B cell (primary cell): ENCODE measurements around the gene CAV2. TPM values are rescaled to one million over a fixed set of nuclear protein-coding genes. Genes with fewer than 3 reads are reported as not detected.

Experiments
- ATAC-seq: fragments of 200-7000 bp; cut with Tn5 transposase; one replicate; pipeline ENCODE4 v1.10.0; 2021; ENCODE audit warnings: low read depth, mild to moderate bottlenecking, moderate number of reproducible peaks, moderate library complexity
- CTCF ChIA-PET: fragments of 350-600 bp; sonication (Branson Sonifier 250); formaldehyde crosslinking; loops from one replicate; lab custom pipeline; 2021; ENCODE audit warnings: antibody characterized with exemption, inconsistent platforms; lab: Charles Lee
- POLR2A ChIA-PET: fragments of 350-600 bp; sonication (Branson Sonifier 250); formaldehyde crosslinking; loops from one replicate; lab custom pipeline; 2021; ENCODE audit warnings: antibody characterized with exemption; lab: Charles Lee
- DNase-seq: peaks from one replicate; pipeline ENCODE4 v3.0.0; 2013
- H2AFZ ChIP-seq: 2 replicates; pipeline ENCODE4 v1.6.1; 2012; ENCODE audit warnings: mild to moderate bottlenecking, low read depth, low read length; ENCODE audit not compliant: insufficient read depth, poor library complexity, severe bottlenecking
- H3K27ac ChIP-seq, 2 donors: 1 replicate in 1 of 2; 2 replicates in 1 of 2; pipeline ENCODE4 v1.5.1; 2012 to 2013; ENCODE audit warnings: low read length in 2 of 2, mild to moderate bottlenecking in 2 of 2, moderate library complexity in 1 of 2
- H3K27me3 ChIP-seq, 4 experiments: fragments of 200-600 bp in 1 of 4; sonication (generic) in 1 of 4; replicated peaks in 1 of 4; 1 replicate in 2 of 4; 2 replicates in 2 of 4; pipeline versions ENCODE4 v1.6.1 to v1.7.0; 2013 to 2016; ENCODE audit warnings: low read length in 3 of 4, mild to moderate bottlenecking in 2 of 4, mixed read lengths in 1 of 4, moderate library complexity in 1 of 4; ENCODE audit not compliant: insufficient read depth in 4 of 4, control insufficient read depth in 3 of 4; ENCODE audit errors: control extremely low read depth in 1 of 4
- H3K36me3 ChIP-seq, 2 experiments: replicated peaks in 1 of 2; 1 replicate in 1 of 2; 2 replicates in 1 of 2; pipeline versions ENCODE4 v1.6.1 to v1.7.1; 2013; ENCODE audit warnings: low read length in 1 of 2; ENCODE audit not compliant: insufficient read depth in 2 of 2, control insufficient read depth in 1 of 2; ENCODE audit errors: control extremely low read depth in 1 of 2, extremely low read depth in 1 of 2
- H3K4me1 ChIP-seq, 2 donors: fragments of 200-600 bp in 1 of 2; sonication (generic) in 1 of 2; 1 replicate in 1 of 2; 2 replicates in 1 of 2; pipeline versions ENCODE4 v1.5.1 to v1.6.1; 2013 to 2017; ENCODE audit warnings: low read length in 2 of 2; ENCODE audit not compliant: control insufficient read depth in 2 of 2, insufficient read depth in 2 of 2
- H3K4me2 ChIP-seq: replicated peaks from 2 replicates; pipeline ENCODE3; 2012; ENCODE audit warnings: mild to moderate bottlenecking, low read depth, low read length; ENCODE audit not compliant: poor library complexity, severe bottlenecking
- H3K4me3 ChIP-seq, 5 experiments: fragments of 200-600 bp in 1 of 5; sonication (generic) in 1 of 5; 1 replicate in 3 of 5; 2 replicates in 2 of 5; pipeline versions ENCODE4 v1.5.1 to v1.7.0; 2011 to 2016; ENCODE audit warnings: low read length in 4 of 5, mild to moderate bottlenecking in 4 of 5, low read depth in 2 of 5, control low read depth in 1 of 5, moderate library complexity in 1 of 5; ENCODE audit not compliant: insufficient read depth in 1 of 5; ENCODE audit errors: control extremely low read depth in 1 of 5, extremely low read depth in 1 of 5
- H3K79me2 ChIP-seq: fragments of 200-600 bp; sonication (generic); one replicate; pipeline ENCODE4 v1.6.0; 2016; ENCODE audit warnings: low read length; ENCODE audit not compliant: control insufficient read depth, insufficient read depth
- H3K9ac ChIP-seq: fragments of 200-600 bp; sonication (generic); 2 replicates; pipeline ENCODE4 v1.6.1; 2017; ENCODE audit warnings: mild to moderate bottlenecking, low read length, moderate library complexity
- H3K9me3 ChIP-seq, 3 donors: one replicate each; pipeline versions ENCODE4 v1.6.1 to v1.7.1; 2013; ENCODE audit warnings: low read length in 2 of 3; ENCODE audit not compliant: control insufficient read depth in 2 of 3, insufficient read depth in 1 of 3; ENCODE audit errors: control extremely low read depth in 1 of 3
- H4K20me1 ChIP-seq: 2 replicates; pipeline ENCODE4 v1.6.0; 2012; ENCODE audit warnings: mild to moderate bottlenecking, low read length; ENCODE audit not compliant: insufficient read depth, control insufficient read depth, poor library complexity, severe bottlenecking
- H3K27ac Mint-ChIP-seq: one replicate; pipeline ENCODE4 v1.8.0; 2021; ENCODE audit warnings: mixed read lengths
- H3K27me3 Mint-ChIP-seq: one replicate; pipeline ENCODE4 v1.8.0; 2021; ENCODE audit warnings: mixed read lengths
- H3K4me1 Mint-ChIP-seq: one replicate; pipeline ENCODE4 v1.8.0; 2021; ENCODE audit warnings: mixed read lengths
- H3K4me3 Mint-ChIP-seq: one replicate; pipeline ENCODE4 v1.8.0; 2021; ENCODE audit warnings: mixed read lengths
- H3K9me3 Mint-ChIP-seq: one replicate; pipeline ENCODE4 v1.8.0; 2022; ENCODE audit warnings: mixed read lengths; ENCODE audit not compliant: insufficient read depth
- EZH2 ChIP-seq: IDR thresholded peaks from 2 replicates; pipeline ENCODE4 v1.6.1; 2012; ENCODE audit warnings: borderline replicate concordance, low read depth, mild to moderate bottlenecking, moderate library complexity, low read length; ENCODE audit not compliant: insufficient read depth, poor library complexity, severe bottlenecking
- WGBS: methylation state at CpG from one replicate; pipeline ENCODE4 v1.1.5; 2013; ENCODE audit warnings: missing lambda C conversion rate; ENCODE audit not compliant: insufficient coverage; 5-methylcytosine and 5-hydroxymethylcytosine counted together
- intact Hi-C: fragments of 100-400 bp; cut with micrococcal nuclease; formaldehyde crosslinking; loops from one replicate; pipeline ENCODE4 v1.10.0; 2022
- polyA plus RNA-seq: library from polyadenylated mRNA; depleted of rRNA; stranded (reverse); fragments of >200 nt; gene quantifications from 2 replicates; pipeline ENCODE4 v1.2.3, GENCODE V29; 2012
- total RNA-seq, 2 donors: library from RNA; stranded (reverse); fragments of 120-200 nt in 1 of 2; gene quantifications; 1 replicate in 1 of 2; 2 replicates in 1 of 2; pipeline versions ENCODE4 v1.2.3 to v1.2.4, GENCODE V29; 2013 to 2022
- TF ChIP-seq, protein P1 (sequence below): fragments of 200-600 bp; IDR thresholded peaks from one replicate; pipeline ENCODE4 v1.8.0; 2022; ENCODE audit warnings: antibody characterized with exemption, mild to moderate bottlenecking

The CAV2 gene
- total and polyA plus RNA-seq, 2 donors (not counting 1 experiment from before 2014, with no cell fraction given): not detected

- ChIA-PET CTCF (interaction anchor here (0.7 kb wide), 2 partner anchors 113 to 311 kb away, joined by 3 read pairs; no protein-coding TSS in a partner anchor), POLR2A (no interaction called here)
- WGBS: 100% methylated on average over 11 of the region's 11 CpGs
Observed at GRCh38 chr7:116546054-116546453, 46.5 kb downstream of the CAV2 start.

DNA sequence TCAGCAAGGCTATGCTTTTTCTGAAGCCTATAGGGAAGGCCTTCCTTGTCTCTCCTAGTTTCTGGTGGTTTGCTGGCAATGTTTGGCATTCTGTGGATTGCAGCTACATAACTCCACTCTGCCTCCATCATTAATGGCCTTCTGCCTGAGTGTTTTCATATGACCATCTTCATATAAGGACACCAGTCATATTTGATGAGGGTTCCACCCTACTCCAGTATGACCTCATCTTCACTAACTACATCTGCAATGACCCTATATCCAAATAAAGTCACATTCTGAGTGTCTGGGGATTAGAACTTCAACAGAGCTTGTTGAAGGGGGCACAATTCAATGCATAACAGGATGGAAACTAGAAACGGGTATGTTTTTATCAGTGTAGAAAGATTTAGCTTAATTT, 47.4 kb downstream of the CAV2 start:
- H3K27me3 Mint-ChIP-seq: peaks cover 8% of the 10 kb centered on the region
- no peaks in the 10 kb centered on the region for H3K9me3 ChIP-seq
- CTCF ChIA-PET: interaction anchor here (0.7 to 1.3 kb wide), 3 partner anchors 13 to 114 kb away, joined by 3 to 5 read pairs (median 3); no protein-coding TSS in a partner anchor

More at GRCh38 chr7:116546054-116546453, 46.5 kb downstream of the CAV2 start:
- Histone ChIP-seq H3K27me3 (no peaks in the 10 kb centered on the region), H3K4me3 (no peak overlapping the region), H3K9ac (no peak overlapping the region), H3K4me1 (peaks cover 6 to 7% of the 10 kb centered on the region in 2 donors), H2AFZ (no peak overlapping the region), H3K9me3 (no peaks in the 10 kb centered on the region), H3K79me2 (no peaks in the 10 kb centered on the region), H3K27ac (no peak overlapping the region), H3K36me3 (no peaks in the 10 kb centered on the region), H3K4me2 (no peak overlapping the region), H4K20me1 (no peaks in the 10 kb centered on the region)
- no peak overlapping the region for H3K4me3 Mint-ChIP-seq
- intact Hi-C loops: no loop called here
- ATAC-seq (no peak), DNase-seq (no peak)
- H3K4me1 Mint-ChIP-seq: peaks cover 6% of the 10 kb centered on the region
- H3K27me3 Mint-ChIP-seq: peaks cover 10% of the 10 kb centered on the region
- H3K9me3 Mint-ChIP-seq: no peaks in the 10 kb centered on the region
- H3K27ac Mint-ChIP-seq: no peak overlapping the region
- no peak for TF ChIP-seq EZH2
- TF ChIP-seq, protein P1, sequence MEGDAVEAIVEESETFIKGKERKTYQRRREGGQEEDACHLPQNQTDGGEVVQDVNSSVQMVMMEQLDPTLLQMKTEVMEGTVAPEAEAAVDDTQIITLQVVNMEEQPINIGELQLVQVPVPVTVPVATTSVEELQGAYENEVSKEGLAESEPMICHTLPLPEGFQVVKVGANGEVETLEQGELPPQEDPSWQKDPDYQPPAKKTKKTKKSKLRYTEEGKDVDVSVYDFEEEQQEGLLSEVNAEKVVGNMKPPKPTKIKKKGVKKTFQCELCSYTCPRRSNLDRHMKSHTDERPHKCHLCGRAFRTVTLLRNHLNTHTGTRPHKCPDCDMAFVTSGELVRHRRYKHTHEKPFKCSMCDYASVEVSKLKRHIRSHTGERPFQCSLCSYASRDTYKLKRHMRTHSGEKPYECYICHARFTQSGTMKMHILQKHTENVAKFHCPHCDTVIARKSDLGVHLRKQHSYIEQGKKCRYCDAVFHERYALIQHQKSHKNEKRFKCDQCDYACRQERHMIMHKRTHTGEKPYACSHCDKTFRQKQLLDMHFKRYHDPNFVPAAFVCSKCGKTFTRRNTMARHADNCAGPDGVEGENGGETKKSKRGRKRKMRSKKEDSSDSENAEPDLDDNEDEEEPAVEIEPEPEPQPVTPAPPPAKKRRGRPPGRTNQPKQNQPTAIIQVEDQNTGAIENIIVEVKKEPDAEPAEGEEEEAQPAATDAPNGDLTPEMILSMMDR: no peak

More for the DNA sequence above, 47.4 kb downstream of the CAV2 start:
- H3K9ac ChIP-seq: no peak overlapping the region
- H3K27ac ChIP-seq: no peak overlapping the region
- Mint-ChIP-seq H3K4me1 (peaks cover 6% of the 10 kb centered on the region), H3K9me3 (no peaks in the 10 kb centered on the region), H3K27ac (no peak overlapping the region), H3K4me3 (no peak overlapping the region)
- no peak overlapping the region for H3K4me2 ChIP-seq
- TF ChIP-seq, protein P1: no peak
- TF ChIP-seq EZH2: no peak
- POLR2A ChIA-PET: interaction anchor here (0.6 kb wide), 1 partner anchor 388 kb away, joined by 4 read pairs; no protein-coding TSS in a partner anchor
- no peaks in the 10 kb centered on the region for H3K79me2 ChIP-seq
- no peak overlapping the region for H2AFZ ChIP-seq
- no peaks in the 10 kb centered on the region for H3K27me3 ChIP-seq
- ATAC-seq (no peak), DNase-seq (no peak)
- no peaks in the 10 kb centered on the region for H3K36me3 ChIP-seq
- intact Hi-C loops: no loop called here
- peaks cover 6 to 7% of the 10 kb centered on the region in 2 donors for H3K4me1 ChIP-seq
- WGBS: no CpG with 5 or more reads among the region's 1 CpG
- H4K20me1 ChIP-seq: no peaks in the 10 kb centered on the region
- H3K4me3 ChIP-seq: no peak overlapping the region
